ENCODE results near the gene DLGAP1.

GRCh38 chr18:4309227-4309626, 145.9 kb downstream of the DLGAP1 start:
- TF ChIP-seq POLR2AphosphoS5 (IDR thresholded peaks at IDR 0.05): no peak
- no peak for TF ChIP-seq CTCF (IDR thresholded peaks at IDR 0.05)
